Measurements from ENCODE around the gene AFF2.

Gene AFF2

DNA sequence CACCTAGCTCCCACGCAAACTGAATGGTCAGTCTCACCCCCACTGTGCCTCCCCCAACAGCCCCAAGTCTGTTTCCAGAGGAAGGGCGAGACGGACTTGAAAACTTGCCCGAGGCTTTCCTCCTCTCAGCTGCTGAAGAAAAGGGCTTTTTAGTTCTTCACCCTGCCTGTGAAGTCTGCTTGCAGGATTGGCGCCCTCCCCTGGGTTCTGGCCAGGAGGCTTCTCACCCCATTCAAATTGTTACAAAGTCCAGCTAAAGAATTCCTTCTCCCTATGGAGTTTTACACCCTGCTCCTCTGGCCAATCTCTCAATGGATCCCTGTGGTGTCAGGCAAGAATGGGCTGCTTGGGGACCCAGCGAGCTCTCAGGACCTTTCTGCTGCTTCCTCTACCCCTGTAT is 241.0 kb downstream of the AFF2 start:
- no peak for DNase-seq (ENCODE audit: low spot score)

DNA sequence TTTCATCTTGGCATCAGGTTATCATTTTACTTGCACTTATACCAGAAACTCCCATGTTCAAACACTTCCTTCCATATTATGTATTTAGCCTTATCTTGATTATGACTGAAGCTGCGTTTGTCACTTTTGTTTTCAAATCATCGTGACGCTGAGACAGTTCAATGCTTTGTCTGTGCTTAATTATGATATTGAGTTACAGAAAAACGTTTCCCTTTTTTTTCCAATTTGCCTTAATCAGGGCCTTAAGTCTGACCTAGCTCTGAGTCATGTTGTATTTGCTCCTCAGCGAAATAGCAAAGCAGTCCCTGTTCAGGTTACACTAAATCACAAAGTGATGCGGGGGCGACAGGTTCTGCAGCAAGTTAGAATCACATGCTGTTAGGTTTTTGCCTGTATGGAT is 254.7 kb downstream of the AFF2 start:
- DNase-seq (ENCODE audit: low spot score) = no peak

DNA sequence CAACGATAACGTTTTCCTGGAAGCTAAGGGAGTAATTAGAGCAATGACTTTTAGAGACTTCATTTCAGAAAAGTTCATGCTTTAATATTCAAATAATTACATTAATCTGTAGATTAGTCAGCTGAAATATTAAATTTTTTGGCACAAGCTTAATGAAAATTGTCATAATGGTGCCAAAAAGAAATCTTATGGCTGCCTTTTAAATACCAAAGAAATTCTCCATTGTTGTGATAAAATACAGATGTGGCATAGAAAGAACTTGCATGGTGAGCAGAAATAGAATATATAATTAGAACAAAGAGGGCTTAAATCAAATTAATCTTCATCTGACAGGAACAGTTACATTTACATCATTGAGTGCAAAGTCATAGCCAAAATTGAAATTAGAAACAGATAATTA is 263.5 kb downstream of the AFF2 start:
- DNase-seq (ENCODE audit: low spot score) = no peak

DNA sequence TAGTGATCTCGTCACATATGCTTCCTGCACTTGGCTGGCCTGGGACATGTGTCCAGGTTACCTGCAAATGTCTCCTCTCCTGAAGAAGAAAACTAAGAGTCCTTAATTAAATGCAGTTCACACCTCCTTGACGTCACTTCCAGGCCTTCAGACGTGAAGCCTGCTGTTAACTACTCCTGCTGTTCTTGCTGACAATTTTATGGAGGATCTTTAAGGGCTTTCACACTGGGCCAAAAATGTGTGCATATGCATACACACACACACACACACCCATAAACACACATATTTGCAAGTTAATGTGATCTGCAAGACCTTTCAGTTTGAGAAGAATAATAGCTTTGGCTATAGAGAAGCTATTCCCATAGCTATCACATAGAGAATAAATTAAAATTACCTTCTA is 267.9 kb downstream of the AFF2 start:
- DNase-seq (ENCODE audit: low spot score) = no peak

DNA sequence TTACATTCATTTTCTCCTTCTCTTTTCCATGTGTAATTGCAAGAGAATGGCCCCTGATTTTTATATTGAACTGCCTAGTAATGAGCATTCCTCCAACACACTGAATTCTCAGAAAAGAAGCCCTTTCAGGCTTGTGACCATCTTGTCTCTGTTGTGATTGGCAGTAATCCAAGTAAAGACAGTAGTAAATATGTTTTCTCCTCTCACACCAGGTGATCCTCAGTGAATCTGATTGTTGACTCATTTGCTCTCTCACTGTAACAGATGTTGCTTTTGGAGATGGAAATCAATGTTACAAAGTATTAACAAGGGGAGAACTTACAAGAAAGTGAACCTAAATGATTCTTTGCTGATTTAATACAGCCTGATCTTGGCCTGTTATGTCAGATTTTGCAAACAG is 271.0 kb downstream of the AFF2 start:
- no peak for DNase-seq (ENCODE audit: low spot score)

DNA sequence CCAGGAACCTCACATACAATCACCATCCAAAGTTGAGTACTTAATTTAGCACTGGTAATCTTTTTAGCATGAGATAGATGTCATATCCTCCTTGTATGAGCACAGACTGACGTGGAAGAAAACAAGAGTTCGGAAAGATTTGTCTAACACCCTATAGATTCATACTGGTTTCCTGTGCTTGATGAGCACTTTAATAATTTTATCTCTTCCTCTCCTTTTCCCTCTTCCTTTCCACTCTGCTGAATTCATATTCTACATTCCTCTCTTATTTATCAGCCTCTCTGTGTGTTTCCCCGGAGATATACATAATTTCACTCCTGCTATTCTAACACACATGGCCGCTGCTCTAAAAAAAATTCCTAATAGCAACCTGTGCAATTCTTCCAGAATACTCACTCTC is 273.9 kb downstream of the AFF2 start:
- no peak for DNase-seq (ENCODE audit: low spot score)

DNA sequence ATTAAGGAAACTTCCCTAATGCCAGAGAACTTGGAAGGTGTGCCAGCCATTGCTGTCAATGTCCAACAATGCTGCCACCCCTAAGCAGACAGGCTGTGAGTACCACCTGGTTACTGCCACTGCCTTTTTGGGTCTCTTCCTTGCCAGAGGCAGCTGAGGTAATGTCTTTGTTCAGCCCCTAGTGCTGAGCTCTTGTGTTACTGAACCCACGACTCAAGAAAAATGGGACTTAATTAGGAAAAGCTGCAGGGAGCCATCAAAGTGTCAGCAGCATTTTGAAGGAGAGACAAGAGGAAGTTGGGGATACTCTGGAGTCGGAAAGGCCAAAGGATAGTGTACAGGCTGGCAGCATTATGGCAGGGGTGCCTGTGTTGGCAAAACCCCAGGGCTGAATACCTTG is 283.7 kb downstream of the AFF2 start:
- no peak for DNase-seq (ENCODE audit: low spot score)

DNA sequence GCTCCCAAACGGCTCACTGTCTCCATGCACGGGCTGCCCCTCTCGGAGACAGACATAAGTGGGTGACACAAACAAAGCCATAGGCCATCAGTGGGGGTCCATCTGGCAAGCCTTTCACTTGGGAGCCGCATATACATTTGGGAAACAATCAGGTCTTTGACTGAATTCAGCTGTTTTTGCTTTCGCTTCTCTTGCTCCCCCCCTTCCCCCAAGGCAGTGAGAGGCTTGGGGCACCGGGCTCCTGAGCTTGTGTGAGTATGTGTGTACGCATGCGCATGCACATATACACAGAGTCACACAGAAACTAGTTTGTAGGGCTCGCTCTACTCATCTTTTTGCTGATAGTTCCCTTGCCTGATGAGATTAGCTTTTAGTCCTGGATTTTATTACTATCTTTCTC is 284.4 kb downstream of the AFF2 start:
- DNase-seq (ENCODE audit: low spot score) = peak; percentile 8

DNA sequence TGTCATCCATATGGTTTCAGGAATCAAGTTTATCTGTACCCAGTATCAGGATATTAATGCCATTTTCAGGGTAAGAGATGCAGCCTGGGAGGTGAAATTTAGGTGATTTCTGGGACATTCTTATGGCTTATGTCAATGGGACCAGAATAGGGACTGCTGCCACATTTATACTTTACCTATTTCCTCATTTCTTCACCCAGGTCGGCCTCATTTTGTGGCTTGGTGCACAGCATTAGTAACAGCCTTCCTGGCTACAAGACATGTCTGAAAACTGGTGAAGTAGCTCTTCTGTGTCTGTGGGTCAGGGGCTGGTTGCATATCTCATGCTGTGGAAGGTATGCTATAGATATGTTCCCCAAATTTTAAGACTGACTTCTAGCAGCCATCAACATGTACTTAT is 284.8 kb downstream of the AFF2 start:
- no peak for DNase-seq (ENCODE audit: low spot score)

DNA sequence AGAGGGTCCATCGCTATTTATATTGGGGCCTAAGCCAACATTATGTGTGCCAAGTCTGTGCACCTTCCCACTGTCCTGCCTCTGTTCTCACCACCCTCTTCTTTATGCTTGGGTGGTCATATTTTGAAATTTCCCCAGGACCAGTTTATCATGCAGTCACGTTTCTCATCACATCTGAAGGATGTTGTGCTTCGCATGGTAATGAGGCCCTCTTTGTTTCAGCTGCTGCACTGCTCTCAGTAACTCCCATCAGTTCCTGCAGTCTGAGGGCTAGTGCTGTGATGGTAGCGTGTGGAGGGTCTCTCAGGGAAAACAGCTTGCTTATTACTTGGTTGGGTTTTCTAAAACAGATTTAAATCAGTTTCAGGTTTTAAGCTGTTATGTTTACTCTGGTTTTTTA is 288.0 kb downstream of the AFF2 start:
- no peak for DNase-seq (ENCODE audit: low spot score)

DNA sequence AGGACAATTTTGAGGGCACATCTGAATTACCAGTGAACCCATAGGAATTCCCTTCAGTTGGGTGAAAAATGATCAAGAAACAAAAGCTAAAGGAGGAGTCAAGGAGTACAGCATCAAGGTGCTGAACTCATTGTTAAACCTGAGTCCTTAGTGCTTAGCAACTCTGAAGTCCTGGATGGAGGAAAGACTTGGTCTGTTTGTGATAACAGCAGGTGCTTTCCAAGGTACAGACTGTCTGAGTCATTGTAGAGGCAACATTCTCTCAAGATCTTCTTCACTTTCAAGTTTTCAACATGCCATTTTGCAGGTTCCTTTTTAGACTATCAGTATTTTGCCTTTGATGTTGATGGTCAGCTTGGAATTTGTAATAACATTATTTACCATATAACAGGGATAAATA is 293.9 kb downstream of the AFF2 start:
- DNase-seq (ENCODE audit: low spot score) = no peak

DNA sequence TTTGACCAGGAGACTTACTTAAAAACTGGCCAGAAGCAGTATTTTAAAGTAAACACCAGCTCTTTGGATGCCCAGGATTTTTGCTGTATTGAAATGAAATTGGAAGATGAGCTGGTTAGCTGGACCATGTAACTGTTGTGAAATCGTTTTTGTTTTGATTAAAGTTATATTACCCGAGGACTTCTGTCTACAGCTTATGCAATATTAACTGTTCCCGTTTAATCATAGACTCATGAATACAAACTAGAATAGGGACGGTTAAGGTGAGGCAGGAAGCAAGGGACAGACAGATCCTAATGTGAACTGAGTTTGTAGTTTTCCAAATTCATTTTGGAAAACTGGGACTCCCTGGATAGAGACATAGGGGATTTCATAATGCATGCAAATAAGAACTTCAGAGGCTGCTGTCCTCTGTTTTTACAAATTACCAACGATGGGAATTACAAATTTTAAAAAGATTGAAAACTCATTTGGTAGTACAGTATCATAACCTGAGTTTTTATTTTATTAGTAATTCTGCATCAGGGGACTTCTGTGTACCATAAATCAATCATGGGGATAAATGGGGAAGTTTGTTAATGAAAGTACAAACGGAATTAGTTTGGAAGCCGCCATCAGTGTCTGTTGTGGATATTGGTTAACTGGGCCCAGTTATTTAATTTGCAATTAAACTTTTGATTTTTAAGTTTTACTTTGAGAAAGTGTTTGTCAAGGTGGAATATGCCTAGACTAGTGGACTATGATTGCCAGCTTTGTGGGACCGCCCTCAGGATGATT is 304.4 kb downstream of the AFF2 start:
- no peak for DNase-seq (ENCODE audit: low spot score)

DNA sequence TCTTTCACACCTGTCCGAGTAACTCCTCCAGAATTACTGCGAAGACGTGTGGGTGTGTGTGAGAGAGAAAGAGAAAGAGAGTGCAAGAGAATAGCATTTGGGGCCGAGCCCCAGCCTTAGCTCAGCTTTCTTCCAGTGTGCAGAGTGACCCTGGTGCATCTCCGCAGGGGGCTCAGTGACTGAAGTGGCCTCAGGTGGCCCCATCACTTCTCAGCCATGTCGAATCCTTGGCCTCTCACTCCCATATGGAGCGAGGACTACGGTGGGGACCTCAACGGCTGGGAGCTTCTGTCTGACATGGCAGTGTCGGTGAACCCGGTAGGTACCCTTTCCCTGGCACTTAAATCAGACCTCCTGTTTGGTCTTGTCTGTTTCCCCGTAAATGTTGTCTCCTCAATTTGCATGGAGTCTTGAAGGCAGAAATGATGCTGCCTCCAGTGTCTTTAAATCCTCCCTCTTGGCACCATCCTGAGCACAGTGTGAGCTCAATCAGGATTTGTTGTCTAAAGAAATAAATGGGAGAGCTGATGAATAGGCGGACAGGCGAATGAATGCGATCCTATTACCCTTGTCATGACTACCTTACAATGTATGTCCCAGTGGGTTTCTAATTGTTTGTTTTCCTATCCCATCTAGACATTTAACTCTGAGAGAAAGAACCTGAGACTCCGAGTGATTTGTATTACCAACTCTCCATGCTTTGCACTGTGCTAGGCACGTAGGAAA is 305.9 kb downstream of the AFF2 start:
- DNase-seq (ENCODE audit: low spot score) = no peak

DNA sequence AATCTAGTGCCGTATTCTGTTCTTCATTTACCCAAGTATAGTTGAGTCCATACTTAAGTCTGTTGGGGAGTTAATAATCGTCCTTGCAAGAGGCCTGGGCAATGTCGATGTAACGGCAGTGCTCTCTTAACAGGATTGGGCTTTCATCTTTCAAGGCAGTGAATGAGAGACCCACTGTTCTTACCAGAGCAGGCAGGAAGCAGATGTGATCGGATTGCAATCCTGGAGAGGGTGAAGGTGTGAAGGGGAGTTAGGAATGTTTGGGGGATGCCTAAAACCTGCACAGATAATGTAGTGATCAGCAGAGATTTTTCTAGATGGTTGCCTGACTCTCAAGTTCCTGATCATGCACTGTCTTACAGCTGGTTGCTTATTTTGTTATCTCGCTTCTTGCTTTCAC is 308.4 kb downstream of the AFF2 start:
- DNase-seq (ENCODE audit: low spot score) = no peak

DNA sequence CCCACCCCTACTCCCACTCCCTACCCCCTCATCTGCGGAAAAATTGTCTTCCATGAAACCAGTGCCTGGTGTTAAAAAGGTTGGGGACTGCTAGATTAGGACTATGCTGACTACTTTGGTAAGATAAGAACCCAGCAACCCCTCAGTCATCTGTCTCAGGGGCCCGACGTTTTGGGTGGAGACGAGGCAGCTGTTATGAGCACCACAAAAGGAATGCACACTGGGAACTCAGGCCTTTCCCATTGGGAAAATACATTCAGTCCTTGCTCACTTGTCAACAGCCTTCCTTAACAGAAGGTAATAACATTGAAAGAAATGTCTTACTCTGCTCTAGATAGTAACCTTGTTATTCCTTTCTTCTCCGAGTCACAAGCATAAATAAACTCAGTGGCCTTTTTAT is 310.8 kb downstream of the AFF2 start:
- DNase-seq (ENCODE audit: low spot score) = no peak

DNA sequence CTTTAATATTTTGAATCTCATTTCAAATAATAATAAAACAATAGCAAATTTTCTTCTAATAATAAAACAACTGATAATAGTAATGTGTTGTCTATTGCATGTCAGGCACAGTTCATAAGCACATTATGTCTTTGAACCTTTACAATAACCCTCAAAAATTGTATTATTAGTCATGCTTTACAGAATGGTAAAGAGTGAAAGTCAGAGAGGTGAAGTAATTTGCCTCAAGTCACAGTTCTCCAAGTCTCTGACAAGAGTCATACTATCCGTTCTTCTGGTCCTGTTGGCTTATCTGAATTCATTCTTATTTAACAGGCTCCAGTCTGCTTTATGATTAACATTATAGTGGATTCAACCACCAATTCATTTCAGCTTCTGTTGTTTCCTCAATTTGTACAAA is 313.0 kb downstream of the AFF2 start:
- DNase-seq (ENCODE audit: low spot score) = no peak

DNA sequence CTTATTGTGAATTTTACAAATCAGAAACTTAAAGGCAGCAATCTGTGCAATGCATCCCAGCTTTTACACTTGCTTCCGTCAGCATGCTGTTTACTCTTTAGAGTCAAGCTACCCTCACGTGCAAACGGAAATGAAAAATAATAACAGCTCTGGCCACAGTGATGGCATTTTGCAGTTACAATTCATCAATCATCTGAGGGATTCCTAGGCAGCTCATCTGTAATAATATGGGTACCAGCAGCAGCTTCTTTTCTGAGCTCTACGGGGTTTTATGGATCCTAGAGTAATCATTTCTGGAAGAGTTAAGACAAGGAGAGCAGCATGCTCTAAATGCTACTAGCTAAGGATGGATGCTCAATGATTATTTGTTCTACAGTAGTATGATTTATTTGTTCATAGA is 313.6 kb downstream of the AFF2 start:
- no peak for DNase-seq (ENCODE audit: low spot score)

DNA sequence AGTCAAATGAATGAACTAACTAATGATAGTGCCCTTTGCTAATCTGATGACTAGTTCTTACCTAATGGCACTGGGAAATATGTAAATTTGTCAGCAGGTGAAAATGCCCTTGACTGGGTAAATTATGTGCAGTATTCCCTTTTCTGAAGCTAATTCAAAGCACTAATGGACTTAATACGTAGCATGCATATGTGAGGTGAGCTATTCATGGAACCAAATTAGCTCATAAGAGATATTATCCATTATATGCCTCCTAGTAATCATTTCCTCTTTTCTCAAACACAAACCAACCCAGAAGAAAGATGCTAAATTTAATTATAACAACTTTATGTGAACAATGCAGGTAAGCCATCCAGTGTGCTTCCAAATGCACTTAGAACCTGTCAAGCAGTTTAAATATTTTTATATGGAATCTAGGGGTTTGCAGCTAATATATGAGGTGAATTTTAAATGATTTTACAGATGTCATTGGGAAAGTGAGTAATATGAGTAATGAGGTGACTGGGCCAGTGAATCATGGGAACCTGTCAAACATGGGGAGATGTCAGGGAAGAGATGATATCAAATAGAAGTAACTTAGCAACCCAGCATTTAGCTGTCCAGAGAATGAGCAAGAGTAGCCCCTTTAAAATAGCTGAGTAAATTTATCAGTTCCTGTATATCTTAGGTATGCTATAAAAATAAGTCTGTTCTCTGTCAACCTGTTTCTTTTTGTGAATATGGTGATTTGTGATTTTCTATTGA is 315.0 kb downstream of the AFF2 start:
- no peak for DNase-seq (ENCODE audit: low spot score)

DNA sequence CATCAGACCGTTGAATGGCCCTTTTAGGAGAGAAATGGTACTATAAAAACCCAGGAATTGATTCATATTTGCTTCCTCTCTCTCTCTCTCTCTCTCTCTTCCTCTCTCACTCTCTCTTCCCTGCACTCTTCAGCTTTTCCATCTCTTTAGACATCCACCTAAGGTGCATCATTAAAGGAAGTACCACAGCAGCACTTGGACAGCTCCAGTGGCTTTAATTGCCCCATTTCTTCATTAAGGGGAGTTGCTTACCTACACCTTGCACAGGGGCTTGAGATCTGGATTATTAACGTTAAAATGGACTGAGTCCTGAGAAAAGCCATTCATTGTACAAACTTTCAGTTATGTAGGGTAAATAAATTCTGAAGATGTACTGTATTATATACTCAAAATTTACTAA is 323.6 kb downstream of the AFF2 start:
- DNase-seq (ENCODE audit: low spot score) = no peak

DNA sequence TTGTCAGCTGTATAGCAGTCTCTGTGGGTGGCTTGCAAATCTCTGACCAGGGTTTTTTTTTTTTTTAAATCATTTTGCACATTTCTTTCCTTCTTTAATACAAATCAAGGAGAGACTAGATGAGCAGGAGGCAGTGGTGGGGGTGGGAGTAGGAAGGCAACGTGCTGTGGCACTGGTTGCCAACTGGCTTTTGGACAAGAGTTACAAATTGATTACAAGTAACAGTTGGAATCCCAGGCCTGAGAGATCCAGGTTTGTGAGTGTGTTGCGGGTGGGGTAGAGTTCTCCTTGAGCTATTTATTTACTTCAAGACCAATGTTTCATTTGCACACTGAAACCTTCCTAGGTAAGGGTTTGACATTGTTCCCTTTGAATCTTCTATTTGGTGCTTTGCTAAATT is 325.3 kb downstream of the AFF2 start:
- no peak for DNase-seq (ENCODE audit: low spot score)

DNA sequence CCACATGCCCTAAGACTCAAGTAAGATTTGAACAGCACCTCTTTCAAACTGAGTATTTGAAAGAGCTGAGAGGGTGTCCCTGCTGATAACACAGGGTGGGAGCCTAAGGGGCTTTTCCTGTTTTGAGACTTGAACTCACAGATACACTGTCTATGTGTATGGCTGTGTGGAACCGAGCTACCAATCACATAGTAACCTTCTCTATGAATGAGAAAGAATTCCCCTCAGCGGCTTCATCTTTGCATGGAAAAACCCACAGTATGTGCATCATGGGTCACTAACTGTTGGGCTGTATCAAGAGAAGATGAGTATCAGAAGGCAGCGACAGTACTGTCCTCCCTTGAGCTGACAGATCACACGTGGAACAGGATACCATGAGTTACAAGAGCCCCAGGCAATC is 336.3 kb downstream of the AFF2 start:
- no peak for DNase-seq (ENCODE audit: low spot score)

DNA sequence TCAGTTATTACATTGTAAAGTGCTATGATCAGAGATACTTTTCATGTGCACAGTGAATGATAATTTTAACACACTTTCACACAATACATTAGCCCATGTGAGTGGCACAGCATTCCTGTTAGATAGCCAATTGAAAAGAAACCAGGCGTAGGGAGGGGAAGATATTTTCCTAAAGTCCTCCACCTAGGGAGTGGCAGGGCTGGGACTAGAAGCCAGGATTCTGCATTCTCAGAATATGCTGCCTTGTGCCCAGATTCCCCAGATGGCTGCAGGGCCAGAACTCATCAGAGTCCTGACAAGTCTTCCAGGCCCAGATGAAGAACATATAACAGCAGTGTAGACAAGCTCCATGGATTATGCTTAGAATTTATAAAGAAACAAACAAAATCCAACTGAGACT is 350.2 kb downstream of the AFF2 start:
- DNase-seq (ENCODE audit: low spot score) = no peak

DNA sequence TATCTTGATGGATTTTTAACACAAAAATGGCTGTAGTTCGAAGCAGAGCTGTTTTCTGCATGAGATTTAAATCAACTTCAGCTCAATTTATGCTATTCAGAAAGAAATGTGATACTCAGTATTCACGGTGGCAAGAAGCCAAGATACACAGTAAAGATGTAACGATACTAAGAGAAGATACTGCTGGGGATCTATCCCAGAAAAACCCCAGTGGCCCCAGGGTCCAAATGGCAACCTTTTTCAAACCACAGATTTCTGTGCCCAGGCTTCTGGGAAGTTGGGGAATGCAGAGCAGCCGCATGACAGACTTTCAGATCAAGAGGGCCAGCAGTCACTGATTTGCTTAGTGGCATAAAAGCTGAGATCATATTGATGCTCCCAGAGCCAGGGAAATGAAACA is 353.9 kb downstream of the AFF2 start:
- DNase-seq (ENCODE audit: low spot score) = no peak

All from SW480 (cell line).